ENCODE measurements around the gene RUSC1.
"Not testable (repeated sequence)": the region's sequence is repeated elsewhere in the genome, so short reads cannot be mapped to it uniquely, and the experiment has no call there.

Gene RUSC1

DNA sequence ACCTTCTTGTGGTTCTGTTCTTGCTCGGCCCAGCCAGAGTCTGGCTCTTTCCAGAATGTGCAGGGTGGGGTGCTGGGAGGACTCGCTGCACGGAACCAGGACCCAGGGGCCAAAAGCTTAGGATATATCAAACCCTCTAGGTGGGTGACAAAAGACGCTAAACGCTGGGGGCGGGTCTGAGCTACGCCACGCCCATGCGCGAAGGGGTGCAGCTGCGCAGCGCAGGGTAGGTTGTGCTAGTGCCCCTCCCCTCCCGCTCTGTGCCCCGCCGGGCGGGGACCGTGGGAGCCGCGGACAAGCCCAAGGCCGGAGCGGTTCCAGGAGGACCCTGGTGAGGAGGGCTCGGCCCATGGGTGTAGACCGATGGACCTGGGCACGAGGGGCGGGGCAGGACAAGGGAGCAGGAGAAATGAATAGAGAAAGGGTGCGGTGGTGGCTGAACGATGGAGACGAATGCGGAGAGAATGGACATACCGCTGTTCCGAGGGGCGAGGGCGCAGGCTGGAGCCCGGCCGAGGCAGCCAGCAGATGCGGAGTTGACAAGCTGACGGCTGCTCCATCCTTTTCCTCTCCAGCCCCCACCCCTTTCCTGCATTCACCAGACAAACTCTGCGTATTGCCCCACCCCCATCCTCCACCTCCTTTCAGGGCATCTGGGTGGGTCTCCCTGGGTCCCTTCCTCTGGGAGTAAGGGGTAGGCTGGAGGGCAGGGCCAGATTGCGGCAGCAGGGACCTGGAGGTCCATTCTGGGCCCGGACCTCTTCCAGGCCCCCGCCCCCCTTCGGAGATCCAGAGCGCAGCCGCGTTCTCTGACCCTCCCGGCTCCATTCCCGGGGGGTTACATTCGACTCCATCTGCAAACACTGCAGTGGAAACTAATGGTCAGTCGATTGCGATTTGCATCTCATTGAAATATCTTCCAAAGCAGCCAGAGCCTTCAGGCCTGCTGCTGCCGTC lies at the start of gene RUSC1:
Gene RUSC1, plus strand, starts transcription at position 234 of the 957 bp plus-strand sequence. CDS start 880 bp downstream, outside the sequence.
- peak; percentile 70 for DNase-seq

DNA sequence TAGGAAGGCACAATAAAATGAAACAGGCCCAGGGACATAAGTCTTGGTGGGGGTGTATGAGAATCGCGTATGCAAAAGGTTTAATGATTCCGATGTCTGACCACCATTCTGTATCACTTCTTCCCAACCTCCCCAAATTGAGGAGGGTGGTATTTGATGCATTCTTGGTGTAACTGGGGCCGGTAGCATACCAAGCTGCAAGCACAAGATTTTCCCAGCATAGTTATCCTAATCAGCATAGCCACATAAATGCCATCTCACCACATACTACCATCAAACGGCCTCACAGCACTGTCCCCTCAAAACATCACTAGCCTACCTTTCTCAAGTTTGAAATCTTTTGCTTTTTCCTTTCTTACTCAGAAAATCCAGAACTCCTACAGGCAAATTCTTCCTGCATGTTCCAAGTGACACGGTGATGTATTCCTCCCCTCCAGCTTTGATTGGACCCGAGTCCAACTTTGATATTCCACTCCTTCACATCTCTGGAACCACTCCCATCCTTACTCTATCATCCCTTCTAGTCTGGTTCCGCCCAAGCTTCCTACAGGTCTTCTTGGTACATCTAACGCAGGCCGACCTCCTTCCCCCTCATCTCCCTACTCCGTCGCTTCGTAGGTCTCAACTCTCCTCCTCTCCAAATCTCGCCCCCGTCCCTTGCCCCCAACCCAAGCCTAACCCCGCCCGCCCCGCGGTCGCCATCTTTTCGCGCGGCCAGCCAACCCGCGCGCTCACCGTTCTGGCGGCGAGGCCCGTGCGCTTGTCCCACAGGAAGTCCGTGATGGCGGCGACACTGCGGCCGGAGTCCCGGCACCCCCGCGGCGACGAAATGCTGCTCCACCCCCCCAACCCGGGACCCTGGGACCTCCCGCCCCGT lies 48.0 kb upstream of the RUSC1 start:
- DNase-seq: no peak

- DNase-seq: peak; percentile 94
Measured at GRCh38 chr1:155273343-155274245, 47.1 kb upstream of the RUSC1 start, which contains the start of gene CLK2. CLK2 (minus strand) TSS chr1:155273504; CDS start chr1:155270977, 2,527 bp downstream.

- DNase-seq: peak; percentile 96
Measured at GRCh38 chr1:155277070-155277901, 43.4 kb upstream of the RUSC1 start, which contains the start of gene HCN3. HCN3 (plus strand) TSS chr1:155277463; CDS start chr1:155277591, 128 bp downstream.

DNA sequence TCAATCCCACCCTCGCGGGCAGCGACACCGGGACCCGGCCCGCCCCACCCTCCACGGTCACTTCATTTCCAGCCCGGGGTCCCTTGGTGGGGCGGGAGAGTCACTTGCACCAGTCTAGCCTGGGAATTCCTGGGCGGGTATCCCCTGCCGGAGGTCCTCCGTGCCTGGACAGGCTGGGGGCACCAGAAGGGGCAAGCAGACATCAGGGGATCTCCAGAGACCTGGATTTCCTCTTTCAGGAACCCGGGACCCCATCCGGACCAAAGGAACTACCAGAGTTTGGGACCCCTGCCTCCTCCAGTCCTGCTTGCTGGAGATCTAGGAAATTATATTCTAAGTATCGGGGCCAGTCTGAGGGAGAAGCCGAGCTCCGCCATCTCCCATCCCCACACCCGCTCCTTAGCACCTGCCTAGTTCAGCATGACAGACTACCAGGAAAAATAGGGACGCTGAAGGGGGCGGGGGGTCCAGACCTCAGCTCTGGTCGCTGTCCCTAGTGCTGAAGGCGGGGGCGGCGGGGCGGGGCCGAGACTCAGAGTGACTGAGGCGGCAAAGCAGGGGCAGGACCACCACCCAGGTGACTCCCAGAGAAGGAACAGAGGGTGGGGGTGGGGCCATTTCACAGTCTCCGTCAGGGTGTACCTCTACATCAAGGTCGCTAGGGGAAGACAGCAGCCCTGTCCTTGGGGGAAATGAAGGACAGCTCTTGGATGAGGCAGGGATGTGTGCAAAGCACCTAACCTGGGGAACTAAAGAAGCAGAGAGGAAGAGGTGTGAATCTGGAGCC lies 42.6 kb upstream of the RUSC1 start:
- peak; percentile 80 for DNase-seq

DNA sequence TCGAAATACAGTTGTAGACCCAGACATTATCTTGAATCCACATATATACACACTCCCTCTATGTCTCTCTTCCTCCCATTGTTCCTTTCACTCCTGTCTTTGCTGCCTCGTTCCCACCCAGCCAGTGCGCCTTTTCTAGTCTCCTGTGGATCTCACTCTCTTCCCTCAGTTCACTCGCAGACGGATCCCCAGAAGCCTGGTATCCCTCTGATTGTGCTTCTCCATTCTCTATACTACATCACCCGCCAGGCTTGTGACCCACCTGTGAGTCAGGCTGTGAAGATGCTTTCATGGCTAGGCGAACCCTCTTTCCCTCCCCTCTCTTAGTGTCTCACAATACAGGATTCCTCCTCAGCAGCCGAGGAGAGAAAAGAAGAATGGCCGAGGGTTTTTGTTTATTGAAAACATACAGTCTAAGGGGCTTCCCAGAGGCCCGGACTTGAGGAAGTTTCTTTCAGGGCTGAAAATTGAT lies 42.0 kb upstream of the RUSC1 start:
- no peak for DNase-seq

DNA sequence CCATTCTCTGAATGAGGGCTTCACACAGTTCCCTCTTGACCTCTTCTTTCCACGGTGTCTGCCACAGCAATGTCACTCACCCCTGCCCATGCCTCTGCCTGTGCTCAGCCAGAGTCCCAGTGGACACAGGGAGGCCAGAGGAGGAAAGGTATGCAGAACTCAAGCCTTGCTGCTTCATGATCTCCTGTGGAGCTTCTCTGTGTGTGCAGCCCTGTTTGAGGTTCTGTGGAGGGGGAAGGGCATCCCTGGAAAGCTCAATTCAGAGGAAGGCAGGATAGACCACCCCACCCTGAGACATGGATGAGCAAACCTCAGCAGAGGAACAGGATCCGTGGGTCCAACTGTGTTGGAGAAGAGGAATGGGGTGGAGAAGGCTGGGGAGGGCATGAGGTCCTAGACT lies 41.4 kb upstream of the RUSC1 start:
- DNase-seq: no peak

GRCh38 chr1:155282488-155283091 lies 38.1 kb upstream of the RUSC1 start:
- no peak for DNase-seq

DNA sequence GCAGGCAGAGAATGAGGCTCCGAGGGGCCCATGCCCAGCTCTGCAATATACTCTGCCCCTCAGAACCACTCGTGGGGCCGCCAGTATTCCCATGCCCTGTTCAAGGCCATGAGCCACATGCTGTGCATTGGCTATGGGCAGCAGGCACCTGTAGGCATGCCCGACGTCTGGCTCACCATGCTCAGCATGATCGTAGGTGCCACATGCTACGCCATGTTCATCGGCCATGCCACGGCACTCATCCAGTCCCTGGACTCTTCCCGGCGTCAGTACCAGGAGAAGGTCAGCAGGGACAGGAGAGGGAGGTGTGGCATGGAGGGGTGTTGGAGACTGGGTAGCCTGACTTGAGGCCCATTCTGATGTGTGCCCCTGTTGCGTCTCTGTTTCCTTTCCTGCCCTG lies 36.2 kb upstream of the RUSC1 start:
- no peak for DNase-seq

GRCh38 chr1:155285063-155285462 lies 35.6 kb upstream of the RUSC1 start:
- DNase-seq: no peak

GRCh38 chr1:155285631-155286044 lies 35.1 kb upstream of the RUSC1 start:
- DNase-seq: no peak

DNA sequence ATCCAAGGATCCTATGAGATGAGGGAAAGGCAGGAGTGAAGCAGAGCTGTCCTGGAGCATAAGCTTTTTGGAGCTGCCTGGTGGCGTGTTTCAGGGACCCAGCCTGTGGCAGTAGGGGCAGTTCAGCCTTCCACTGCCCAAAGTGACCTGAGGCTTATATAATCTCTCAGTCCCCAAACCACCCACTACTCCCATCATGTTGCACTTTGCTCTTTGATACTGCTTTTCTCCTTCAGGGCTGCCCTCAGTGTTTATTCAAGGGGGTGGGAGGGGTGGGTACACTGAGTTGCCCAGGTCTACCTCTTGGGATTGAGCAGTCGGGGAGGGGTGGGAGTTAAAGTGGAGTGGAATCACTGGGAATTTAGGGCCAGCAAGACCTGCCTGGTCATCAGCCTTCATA lies 34.1 kb upstream of the RUSC1 start:
- DNase-seq: no peak

DNA sequence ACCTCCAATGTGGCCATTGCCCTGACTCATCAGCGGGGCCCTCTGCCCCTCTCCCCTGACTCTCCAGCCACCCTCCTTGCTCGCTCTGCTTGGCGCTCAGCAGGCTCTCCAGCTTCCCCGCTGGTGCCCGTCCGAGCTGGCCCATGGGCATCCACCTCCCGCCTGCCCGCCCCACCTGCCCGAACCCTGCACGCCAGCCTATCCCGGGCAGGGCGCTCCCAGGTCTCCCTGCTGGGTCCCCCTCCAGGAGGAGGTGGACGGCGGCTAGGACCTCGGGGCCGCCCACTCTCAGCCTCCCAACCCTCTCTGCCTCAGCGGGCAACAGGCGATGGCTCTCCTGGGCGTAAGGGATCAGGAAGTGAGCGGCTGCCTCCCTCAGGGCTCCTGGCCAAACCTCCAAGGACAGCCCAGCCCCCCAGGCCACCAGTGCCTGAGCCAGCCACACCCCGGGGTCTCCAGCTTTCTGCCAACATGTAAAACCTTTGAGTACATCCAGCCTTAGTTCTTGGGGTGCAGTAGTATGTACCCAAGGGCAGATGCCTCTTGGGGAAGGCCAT lies 32.6 kb upstream of the RUSC1 start:
- DNase-seq: no peak

DNA sequence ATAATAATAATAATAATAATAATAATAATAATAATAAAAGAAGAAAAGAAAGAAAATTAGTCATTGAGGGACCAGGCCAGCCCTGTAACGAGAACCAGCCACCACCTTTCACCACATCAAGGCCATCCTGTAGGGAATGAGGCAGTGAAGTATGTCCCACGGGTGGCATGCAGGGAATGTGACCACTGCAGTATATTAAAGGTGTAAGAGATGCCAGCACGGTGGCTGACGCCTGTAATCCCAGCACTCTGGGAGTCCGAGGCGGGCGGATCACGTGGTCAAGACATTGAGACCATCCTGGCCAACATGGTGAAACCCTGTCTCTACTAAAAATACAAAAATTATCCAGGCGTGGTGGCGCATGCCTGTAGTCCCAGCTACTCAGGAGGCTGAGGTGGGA lies 29.7 kb upstream of the RUSC1 start:
- DNase-seq: not testable (repeated sequence)

DNA sequence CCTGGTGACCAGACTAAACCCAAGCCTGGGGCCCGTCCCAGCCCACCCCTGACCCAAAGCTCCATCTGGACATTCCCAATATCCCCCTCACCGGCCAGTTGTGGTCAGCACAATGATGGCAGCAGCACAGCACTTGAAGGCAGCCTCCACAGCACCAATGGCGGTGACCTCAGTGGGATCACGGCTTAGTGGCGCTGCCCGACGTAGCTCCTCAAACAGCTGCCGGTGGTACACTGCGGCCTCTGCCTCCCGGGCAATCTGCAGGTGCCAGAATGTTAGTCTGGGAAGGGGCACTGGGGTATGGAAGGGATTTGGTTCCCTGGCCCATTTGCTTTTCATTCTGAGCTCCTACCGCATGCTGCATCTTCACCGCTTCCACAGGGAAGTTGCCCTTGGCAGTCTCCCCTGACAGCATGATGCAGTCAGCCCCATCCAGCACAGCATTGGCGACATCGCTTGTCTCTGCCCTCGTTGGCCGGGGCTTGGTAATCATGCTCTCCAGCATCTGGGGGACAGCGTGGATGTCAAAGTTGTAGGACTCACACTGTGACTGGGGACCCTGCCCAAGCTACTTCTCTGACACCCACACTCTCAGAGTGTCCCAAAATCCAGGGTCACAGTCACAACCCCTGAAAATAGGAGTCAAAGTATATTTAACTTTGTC lies 27.5 kb upstream of the RUSC1 start:
- DNase-seq: no peak

GRCh38 chr1:155294520-155295182 lies 26.0 kb upstream of the RUSC1 start:
- no peak for DNase-seq

- DNase-seq: no peak
Measured at GRCh38 chr1:155295183-155295941, 25.3 kb upstream of the RUSC1 start.

DNA sequence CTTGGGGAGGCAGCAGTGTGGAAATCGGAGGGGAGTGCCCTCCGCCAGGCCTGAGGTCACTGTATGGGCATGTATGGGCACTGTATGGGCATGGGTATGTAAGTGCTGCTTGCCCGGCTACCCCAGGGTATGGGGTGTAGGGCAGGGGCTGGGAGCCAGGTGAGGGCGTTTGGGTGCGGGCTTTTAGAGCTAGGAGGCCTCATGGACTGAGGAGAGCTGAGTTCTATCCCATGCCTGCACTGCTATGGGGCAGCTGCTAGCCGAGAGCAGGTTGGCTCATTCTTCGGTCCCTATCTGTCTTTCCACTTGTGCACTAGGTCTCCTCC lies 24.8 kb upstream of the RUSC1 start:
- no peak for DNase-seq

Data from CD4-positive, alpha-beta T cell treated with Interleukin-10 for 1 hour (primary cell).